ENCODE measurements around the gene ITPA.
"Not testable (repeated sequence)": the region's sequence is repeated elsewhere in the genome, so short reads cannot be mapped to it uniquely, and the experiment has no call there.

ITPA gene

GRCh38 chr20:3173610-3174441, 35.5 kb upstream of the ITPA start:
- peak; percentile 44 for DNase-seq (ENCODE audit: low read depth, low spot score)

GRCh38 chr20:3174442-3175261, 34.6 kb upstream of the ITPA start:
- DNase-seq (ENCODE audit: low read depth, low spot score) = no peak

GRCh38 chr20:3175270-3175669, 34.0 kb upstream of the ITPA start:
- DNase-seq (ENCODE audit: low read depth, low spot score) = no peak

GRCh38 chr20:3177746-3178485, 31.4 kb upstream of the ITPA start:
- no peak for DNase-seq (ENCODE audit: low read depth, low spot score)

- no peak for DNase-seq (ENCODE audit: low read depth, low spot score)
Measured at GRCh38 chr20:3180319-3180718, 29.0 kb upstream of the ITPA start.

GRCh38 chr20:3181270-3181669, 28.0 kb upstream of the ITPA start:
- DNase-seq (ENCODE audit: low read depth, low spot score) = no peak

- not testable (repeated sequence) for DNase-seq (ENCODE audit: low read depth, low spot score)
Measured at GRCh38 chr20:3182429-3182828, 26.9 kb upstream of the ITPA start.

GRCh38 chr20:3183896-3184612, 25.2 kb upstream of the ITPA start:
- no peak for DNase-seq (ENCODE audit: low read depth, low spot score)

GRCh38 chr20:3187861-3188260, 21.4 kb upstream of the ITPA start:
- DNase-seq (ENCODE audit: low read depth, low spot score) = not testable (repeated sequence)

GRCh38 chr20:3188823-3189413, 20.4 kb upstream of the ITPA start:
- DNase-seq (ENCODE audit: low read depth, low spot score) = no peak

- no peak for DNase-seq (ENCODE audit: low read depth, low spot score)
Measured at GRCh38 chr20:3189561-3190131, 19.7 kb upstream of the ITPA start.

- no peak for DNase-seq (ENCODE audit: low read depth, low spot score)
Measured at GRCh38 chr20:3190681-3191111, 18.6 kb upstream of the ITPA start.

- DNase-seq (ENCODE audit: low read depth, low spot score) = no peak
Measured at GRCh38 chr20:3192226-3193015, 16.9 kb upstream of the ITPA start.

- no peak for DNase-seq (ENCODE audit: low read depth, low spot score)
Measured at GRCh38 chr20:3193806-3194616, 15.3 kb upstream of the ITPA start.

GRCh38 chr20:3194617-3195280, 14.5 kb upstream of the ITPA start:
- no peak for DNase-seq (ENCODE audit: low read depth, low spot score)

- DNase-seq (ENCODE audit: low read depth, low spot score) = no peak
Measured at GRCh38 chr20:3195590-3196237, 13.6 kb upstream of the ITPA start.

- no peak for DNase-seq (ENCODE audit: low read depth, low spot score)
Measured at GRCh38 chr20:3199206-3199605, 10.1 kb upstream of the ITPA start.
